ENCODE results near the gene CCDC27.
"Not testable (repeated sequence)": the region's sequence is repeated elsewhere in the genome, so short reads cannot be mapped to it uniquely, and the experiment has no call there.

CCDC27 gene

DNA sequence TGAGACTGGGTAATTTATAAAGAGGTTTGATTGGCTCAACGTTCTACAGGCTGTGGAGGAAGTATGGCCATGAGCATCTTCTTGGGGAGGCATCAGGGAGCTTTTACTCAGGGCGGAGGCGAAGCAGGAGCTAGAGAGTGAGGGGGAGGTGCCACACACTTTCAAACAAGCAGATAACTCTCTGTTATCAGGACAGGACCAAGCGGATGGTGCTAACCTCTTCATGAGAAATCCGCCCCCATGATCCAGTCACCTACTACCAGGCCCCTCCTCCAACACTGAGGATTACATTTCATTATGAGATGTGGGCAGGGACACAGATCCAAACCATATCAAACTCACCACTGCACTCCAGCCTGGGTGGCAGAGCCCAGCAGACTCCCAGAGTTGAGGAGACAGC, 55.5 kb downstream of the CCDC27 start:
- no peak for ATAC-seq
- TF ChIP-seq, protein P1, sequence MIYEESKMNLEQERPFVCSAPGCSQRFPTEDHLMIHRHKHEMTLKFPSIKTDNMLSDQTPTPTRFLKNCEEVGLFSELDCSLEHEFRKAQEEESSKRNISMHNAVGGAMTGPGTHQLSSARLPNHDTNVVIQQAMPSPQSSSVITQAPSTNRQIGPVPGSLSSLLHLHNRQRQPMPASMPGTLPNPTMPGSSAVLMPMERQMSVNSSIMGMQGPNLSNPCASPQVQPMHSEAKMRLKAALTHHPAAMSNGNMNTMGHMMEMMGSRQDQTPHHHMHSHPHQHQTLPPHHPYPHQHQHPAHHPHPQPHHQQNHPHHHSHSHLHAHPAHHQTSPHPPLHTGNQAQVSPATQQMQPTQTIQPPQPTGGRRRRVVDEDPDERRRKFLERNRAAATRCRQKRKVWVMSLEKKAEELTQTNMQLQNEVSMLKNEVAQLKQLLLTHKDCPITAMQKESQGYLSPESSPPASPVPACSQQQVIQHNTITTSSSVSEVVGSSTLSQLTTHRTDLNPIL (CRISPR knock-in tag; IDR thresholded peaks at IDR 0.05; ENCODE audit: low read depth), result no peak
- no peak for TF ChIP-seq ESRRG (CRISPR knock-in tag; IDR thresholded peaks at IDR 0.05)
- TF ChIP-seq, protein P2, sequence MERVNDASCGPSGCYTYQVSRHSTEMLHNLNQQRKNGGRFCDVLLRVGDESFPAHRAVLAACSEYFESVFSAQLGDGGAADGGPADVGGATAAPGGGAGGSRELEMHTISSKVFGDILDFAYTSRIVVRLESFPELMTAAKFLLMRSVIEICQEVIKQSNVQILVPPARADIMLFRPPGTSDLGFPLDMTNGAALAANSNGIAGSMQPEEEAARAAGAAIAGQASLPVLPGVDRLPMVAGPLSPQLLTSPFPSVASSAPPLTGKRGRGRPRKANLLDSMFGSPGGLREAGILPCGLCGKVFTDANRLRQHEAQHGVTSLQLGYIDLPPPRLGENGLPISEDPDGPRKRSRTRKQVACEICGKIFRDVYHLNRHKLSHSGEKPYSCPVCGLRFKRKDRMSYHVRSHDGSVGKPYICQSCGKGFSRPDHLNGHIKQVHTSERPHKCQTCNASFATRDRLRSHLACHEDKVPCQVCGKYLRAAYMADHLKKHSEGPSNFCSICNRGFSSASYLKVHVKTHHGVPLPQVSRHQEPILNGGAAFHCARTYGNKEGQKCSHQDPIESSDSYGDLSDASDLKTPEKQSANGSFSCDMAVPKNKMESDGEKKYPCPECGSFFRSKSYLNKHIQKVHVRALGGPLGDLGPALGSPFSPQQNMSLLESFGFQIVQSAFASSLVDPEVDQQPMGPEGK (CRISPR knock-in tag; IDR thresholded peaks at IDR 0.05; ENCODE audit: borderline replicate concordance), result no peak
- TF ChIP-seq ZFP30 (CRISPR knock-in tag; IDR thresholded peaks at IDR 0.05), result no peak
- TF ChIP-seq, protein P3, sequence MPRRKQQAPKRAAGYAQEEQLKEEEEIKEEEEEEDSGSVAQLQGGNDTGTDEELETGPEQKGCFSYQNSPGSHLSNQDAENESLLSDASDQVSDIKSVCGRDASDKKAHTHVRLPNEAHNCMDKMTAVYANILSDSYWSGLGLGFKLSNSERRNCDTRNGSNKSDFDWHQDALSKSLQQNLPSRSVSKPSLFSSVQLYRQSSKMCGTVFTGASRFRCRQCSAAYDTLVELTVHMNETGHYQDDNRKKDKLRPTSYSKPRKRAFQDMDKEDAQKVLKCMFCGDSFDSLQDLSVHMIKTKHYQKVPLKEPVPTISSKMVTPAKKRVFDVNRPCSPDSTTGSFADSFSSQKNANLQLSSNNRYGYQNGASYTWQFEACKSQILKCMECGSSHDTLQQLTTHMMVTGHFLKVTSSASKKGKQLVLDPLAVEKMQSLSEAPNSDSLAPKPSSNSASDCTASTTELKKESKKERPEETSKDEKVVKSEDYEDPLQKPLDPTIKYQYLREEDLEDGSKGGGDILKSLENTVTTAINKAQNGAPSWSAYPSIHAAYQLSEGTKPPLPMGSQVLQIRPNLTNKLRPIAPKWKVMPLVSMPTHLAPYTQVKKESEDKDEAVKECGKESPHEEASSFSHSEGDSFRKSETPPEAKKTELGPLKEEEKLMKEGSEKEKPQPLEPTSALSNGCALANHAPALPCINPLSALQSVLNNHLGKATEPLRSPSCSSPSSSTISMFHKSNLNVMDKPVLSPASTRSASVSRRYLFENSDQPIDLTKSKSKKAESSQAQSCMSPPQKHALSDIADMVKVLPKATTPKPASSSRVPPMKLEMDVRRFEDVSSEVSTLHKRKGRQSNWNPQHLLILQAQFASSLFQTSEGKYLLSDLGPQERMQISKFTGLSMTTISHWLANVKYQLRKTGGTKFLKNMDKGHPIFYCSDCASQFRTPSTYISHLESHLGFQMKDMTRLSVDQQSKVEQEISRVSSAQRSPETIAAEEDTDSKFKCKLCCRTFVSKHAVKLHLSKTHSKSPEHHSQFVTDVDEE (CRISPR knock-in tag; IDR thresholded peaks at IDR 0.05), result no peak
- no peak for TF ChIP-seq SNAI2 (CRISPR knock-in tag; IDR thresholded peaks at IDR 0.05)
- TF ChIP-seq ZNF565 (CRISPR knock-in tag; conservative IDR thresholded peaks at IDR 0.05; ENCODE audit: low read depth), result no peak
- TF ChIP-seq BACH2 (CRISPR knock-in tag; IDR thresholded peaks at IDR 0.05; ENCODE audit: borderline replicate concordance), result no peak
- no peak for TF ChIP-seq TCF4 (CRISPR knock-in tag; IDR thresholded peaks at IDR 0.05; ENCODE audit: borderline replicate concordance)
- TF ChIP-seq ZFP3 (CRISPR knock-in tag; IDR thresholded peaks at IDR 0.05), result no peak

DNA sequence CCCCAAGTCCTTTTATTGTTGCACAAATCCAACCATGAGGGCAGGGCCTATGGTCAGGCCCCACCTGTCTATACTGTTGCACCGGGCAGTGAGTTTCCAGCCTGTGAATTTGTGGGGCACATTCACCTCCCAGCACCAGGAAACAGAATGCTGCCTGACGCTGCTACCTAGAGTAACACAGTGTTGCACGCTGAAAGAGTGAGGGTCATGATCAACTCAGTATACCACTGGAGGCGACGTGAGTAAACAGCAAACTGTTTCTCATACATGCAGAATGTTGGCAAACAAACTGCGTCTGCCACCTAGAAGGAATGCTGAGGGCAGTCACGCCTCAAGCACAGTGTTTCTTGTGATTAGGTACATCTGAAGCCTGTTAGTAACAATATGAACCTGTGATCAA, 57.4 kb downstream of the CCDC27 start:
- TF ChIP-seq ZFP3 (CRISPR knock-in tag; IDR thresholded peaks at IDR 0.05) (no peak), TCF4 (CRISPR knock-in tag; IDR thresholded peaks at IDR 0.05; ENCODE audit: borderline replicate concordance) (no peak), TOX (CRISPR knock-in tag; IDR thresholded peaks at IDR 0.05; ENCODE audit: borderline replicate concordance) (no peak), ZFP30 (CRISPR knock-in tag; IDR thresholded peaks at IDR 0.05) (no peak), ZNF565 (CRISPR knock-in tag; conservative IDR thresholded peaks at IDR 0.05; ENCODE audit: low read depth) (no peak), ZNF70 (CRISPR knock-in tag; IDR thresholded peaks at IDR 0.05) (no peak), RARB (CRISPR knock-in tag; IDR thresholded peaks at IDR 0.05) (no peak)
- TF ChIP-seq, protein P4, sequence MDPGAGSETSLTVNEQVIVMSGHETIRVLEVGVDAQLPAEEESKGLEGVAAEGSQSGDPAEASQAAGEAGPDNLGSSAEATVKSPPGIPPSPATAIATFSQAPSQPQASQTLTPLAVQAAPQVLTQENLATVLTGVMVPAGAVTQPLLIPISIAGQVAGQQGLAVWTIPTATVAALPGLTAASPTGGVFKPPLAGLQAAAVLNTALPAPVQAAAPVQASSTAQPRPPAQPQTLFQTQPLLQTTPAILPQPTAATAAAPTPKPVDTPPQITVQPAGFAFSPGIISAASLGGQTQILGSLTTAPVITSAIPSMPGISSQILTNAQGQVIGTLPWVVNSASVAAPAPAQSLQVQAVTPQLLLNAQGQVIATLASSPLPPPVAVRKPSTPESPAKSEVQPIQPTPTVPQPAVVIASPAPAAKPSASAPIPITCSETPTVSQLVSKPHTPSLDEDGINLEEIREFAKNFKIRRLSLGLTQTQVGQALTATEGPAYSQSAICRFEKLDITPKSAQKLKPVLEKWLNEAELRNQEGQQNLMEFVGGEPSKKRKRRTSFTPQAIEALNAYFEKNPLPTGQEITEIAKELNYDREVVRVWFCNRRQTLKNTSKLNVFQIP (CRISPR knock-in tag; IDR thresholded peaks at IDR 0.05; ENCODE audit: borderline replicate concordance, low read depth), result no peak
- TF ChIP-seq, protein P2 (CRISPR knock-in tag; IDR thresholded peaks at IDR 0.05; ENCODE audit: borderline replicate concordance), result no peak
- ATAC-seq, result no peak

DNA sequence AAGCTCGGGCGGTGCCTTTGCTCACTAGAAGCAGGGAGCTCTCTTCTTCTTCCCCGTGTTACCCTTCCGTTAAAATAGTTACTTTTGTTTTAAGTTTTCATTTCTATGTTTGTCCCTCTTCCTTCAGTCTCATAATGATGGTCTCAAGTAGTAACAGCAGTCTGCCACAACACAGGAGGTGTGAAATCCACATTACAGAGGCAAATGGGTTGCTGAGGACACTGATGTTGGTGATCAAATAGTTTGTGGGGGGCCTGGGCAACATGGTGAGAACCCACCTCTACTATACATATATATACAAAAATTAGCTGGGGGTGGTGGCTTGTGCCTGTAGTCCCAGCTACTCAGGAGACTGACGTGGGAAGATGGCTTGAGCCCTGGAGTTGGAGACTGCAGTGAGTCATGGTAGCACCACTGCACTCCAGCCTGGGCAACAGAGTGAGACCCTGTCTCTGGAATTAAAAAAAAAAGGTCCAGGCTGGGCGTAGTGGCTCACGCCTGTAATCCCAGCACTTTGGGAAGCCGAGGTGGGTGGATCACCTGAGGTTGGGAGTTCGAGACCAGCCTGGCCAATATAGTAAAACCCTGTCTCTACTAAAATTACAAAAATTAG, 58.0 kb downstream of the CCDC27 start:
- ATAC-seq, result not testable (repeated sequence)

DNA sequence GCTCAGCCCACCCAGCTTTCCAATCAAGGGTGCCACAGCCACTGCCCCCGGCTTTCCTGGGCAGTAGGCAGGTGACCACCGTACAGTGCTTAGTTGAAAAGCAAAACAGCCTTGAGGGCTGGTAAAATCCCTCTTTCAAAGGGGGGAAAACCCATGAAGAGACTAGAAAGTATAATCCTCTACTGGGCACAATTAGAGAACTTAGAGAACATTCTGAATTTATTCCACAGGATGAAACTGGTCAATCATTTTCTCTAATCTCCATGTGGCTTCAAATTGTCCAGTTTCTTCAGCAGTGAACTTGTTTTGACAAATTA, 59.3 kb downstream of the CCDC27 start:
- no peak; the same call in 2 of the 3 replicates for ATAC-seq
- TF ChIP-seq TCF4 (CRISPR knock-in tag; IDR thresholded peaks at IDR 0.05; ENCODE audit: borderline replicate concordance), result no peak
- TF ChIP-seq ISL1 (CRISPR knock-in tag; IDR thresholded peaks at IDR 0.05), result no peak
- TF ChIP-seq, protein P3 (CRISPR knock-in tag; IDR thresholded peaks at IDR 0.05), result no peak
- no peak for TF ChIP-seq ARNTL (CRISPR knock-in tag; IDR thresholded peaks at IDR 0.05; ENCODE audit: borderline replicate concordance, low read depth)
- TF ChIP-seq, protein P1 (CRISPR knock-in tag; IDR thresholded peaks at IDR 0.05; ENCODE audit: low read depth), result no peak
- TF ChIP-seq TOX (CRISPR knock-in tag; IDR thresholded peaks at IDR 0.05; ENCODE audit: borderline replicate concordance), result no peak
- no peak for TF ChIP-seq ZNF8 (CRISPR knock-in tag; IDR thresholded peaks at IDR 0.05)
- TF ChIP-seq GLIS3 (CRISPR knock-in tag; IDR thresholded peaks at IDR 0.05), result no peak
- no peak for TF ChIP-seq ZNF565 (CRISPR knock-in tag; conservative IDR thresholded peaks at IDR 0.05; ENCODE audit: low read depth)
- TF ChIP-seq RARB (CRISPR knock-in tag; IDR thresholded peaks at IDR 0.05), result no peak
- TF ChIP-seq ZFP3 (CRISPR knock-in tag; IDR thresholded peaks at IDR 0.05), result no peak
- no peak for TF ChIP-seq PPARA (CRISPR knock-in tag; IDR thresholded peaks at IDR 0.05; ENCODE audit: borderline replicate concordance)

All from SK-N-SH treated with all-trans-retinoic acid at 6 μM for 48 hours (cell line).